Mesendoderm (in vitro differentiated cells): Measurements from ENCODE around the gene ETFB.

Source experiments
- DNase-seq: peaks from one replicate; pipeline ENCODE4 v3.0.0; 2013
- H2AK5ac ChIP-seq: 2 replicates; pipeline ENCODE4 v1.6.1; 2013; ENCODE audit warnings: low read length, inconsistent platforms
- H2BK120ac ChIP-seq: 2 replicates; pipeline ENCODE4 v1.6.1; 2013; ENCODE audit warnings: low read depth, mild to moderate bottlenecking, low read length, moderate library complexity, mixed read lengths
- H2BK15ac ChIP-seq: replicated peaks from 2 replicates; pipeline ENCODE4 v1.6.1; 2013; ENCODE audit warnings: low read depth, mild to moderate bottlenecking, moderate library complexity
- H2BK5ac ChIP-seq: 2 replicates; pipeline ENCODE4 v1.6.1; 2013; ENCODE audit warnings: low read length, inconsistent platforms
- H3K18ac ChIP-seq: 2 replicates; pipeline ENCODE4 v1.6.1; 2013; ENCODE audit warnings: mild to moderate bottlenecking, low read length, mixed read lengths
- H3K23ac ChIP-seq: one replicate; pipeline ENCODE4 v1.6.1; 2013; ENCODE audit warnings: low read length
- H3K27ac ChIP-seq: 2 replicates; pipeline ENCODE4 v1.5.1; 2013; ENCODE audit warnings: low read depth, mild to moderate bottlenecking, inconsistent platforms, low read length, moderate library complexity
- H3K27me3 ChIP-seq: 2 replicates; pipeline ENCODE4 v1.6.1; 2013; ENCODE audit warnings: low read length, control low read depth, mild to moderate bottlenecking, inconsistent platforms; ENCODE audit not compliant: insufficient read depth, poor library complexity
- H3K36me3 ChIP-seq: 2 replicates; pipeline ENCODE4 v1.6.1; 2013; ENCODE audit warnings: low read length, inconsistent platforms; ENCODE audit not compliant: control insufficient read depth, insufficient read depth
- H3K4ac ChIP-seq: one replicate; pipeline ENCODE4 v1.6.1; 2013; ENCODE audit warnings: low read depth, mild to moderate bottlenecking, low read length, moderate library complexity
- H3K4me1 ChIP-seq: 2 replicates; pipeline ENCODE4 v1.6.1; 2013; ENCODE audit warnings: low read depth, low read length, inconsistent platforms; ENCODE audit not compliant: control insufficient read depth
- H3K4me2 ChIP-seq: 2 replicates; pipeline ENCODE4 v1.6.1; 2013; ENCODE audit warnings: low read length
- H3K4me3 ChIP-seq: 2 replicates; pipeline ENCODE4 v1.5.1; 2013; ENCODE audit warnings: mild to moderate bottlenecking, low read length
- H3K56ac ChIP-seq: one replicate; pipeline ENCODE4 v1.6.1; 2013; ENCODE audit warnings: low read length
- H3K79me1 ChIP-seq: 2 replicates; pipeline ENCODE4 v1.6.1; 2013; ENCODE audit warnings: low read length, inconsistent platforms
- H3K79me2 ChIP-seq: 2 replicates; pipeline ENCODE4 v1.6.1; 2013; ENCODE audit warnings: mild to moderate bottlenecking, low read length; ENCODE audit not compliant: control insufficient read depth, insufficient read depth
- H3K9ac ChIP-seq: 2 replicates; pipeline ENCODE4 v1.6.1; 2013; ENCODE audit warnings: low read length, inconsistent platforms
- H4K5ac ChIP-seq: one replicate; pipeline ENCODE4 v1.6.1; 2013; ENCODE audit warnings: low read length
- H4K8ac ChIP-seq: one replicate; pipeline ENCODE4 v1.6.1; 2013; ENCODE audit warnings: low read depth, mild to moderate bottlenecking, control low read depth, low read length, moderate library complexity
- WGBS: extraction: QIAGEN DNeasy Blood & Tissue Kit; methylation state at CpG from one replicate; pipeline ENCODE4 v1.1.7; 2013; ENCODE audit warnings: low lambda C conversion rate, missing lambda C conversion rate; ENCODE audit not compliant: insufficient coverage; ENCODE audit errors: extremely low coverage; 5-methylcytosine and 5-hydroxymethylcytosine counted together

The ETFB gene

GRCh38 chr19:51367565-51368365 lies 1.6 kb upstream of the ETFB start:
- peak overlapping the region; percentile 98 for H2BK5ac ChIP-seq
- H2AK5ac ChIP-seq: peak overlapping the region; percentile 78
- H3K56ac ChIP-seq: peak overlapping the region; percentile 100
- peak overlapping the region; percentile 21 for H3K27ac ChIP-seq
- peak overlapping the region; percentile 97 for H3K9ac ChIP-seq
- no CpG with 5 or more reads among the region's 64 CpGs for WGBS
- H3K79me2 ChIP-seq: no peaks in the 10 kb centered on the region
- H3K18ac ChIP-seq: peak overlapping the region; percentile 15
- peak; percentile 99 for DNase-seq
- H2BK120ac ChIP-seq: no peak overlapping the region
- H3K4me1 ChIP-seq: peaks cover 15% of the 10 kb centered on the region
- peak overlapping the region; percentile 94 for H3K23ac ChIP-seq
- H3K27me3 ChIP-seq: no peaks in the 10 kb centered on the region
- no peaks in the 10 kb centered on the region for H3K36me3 ChIP-seq
- peak overlapping the region; percentile 56 for H3K4ac ChIP-seq
- H3K4me3 ChIP-seq: peak overlapping the region; percentile 65
- H3K79me1 ChIP-seq: peaks cover 4% of the 10 kb centered on the region
- no peak overlapping the region for H4K8ac ChIP-seq
- H2BK15ac ChIP-seq: no peak overlapping the region
- peak overlapping the region; percentile 85 for H3K4me2 ChIP-seq
- no peak overlapping the region for H4K5ac ChIP-seq

GRCh38 chr19:51367255-51367564 lies 1.0 kb upstream of the ETFB start:
- Histone ChIP-seq H3K4ac (peak overlapping the region; percentile 74), H3K27me3 (no peaks in the 10 kb centered on the region), H2BK5ac (peak overlapping the region; percentile 97), H4K5ac (no peak overlapping the region), H3K23ac (peak overlapping the region; percentile 72), H3K36me3 (no peaks in the 10 kb centered on the region), H2AK5ac (no peak overlapping the region), H3K79me2 (no peaks in the 10 kb centered on the region), H3K4me2 (peak overlapping the region; percentile 99), H3K56ac (peak overlapping the region; percentile 100), H2BK120ac (peak overlapping the region; percentile 0), H3K9ac (peak overlapping the region; percentile 99), H3K4me1 (peaks cover 16% of the 10 kb centered on the region), H3K4me3 (peak overlapping the region; percentile 93), H2BK15ac (no peak overlapping the region), H4K8ac (no peak overlapping the region), H3K27ac (peak overlapping the region; percentile 88), H3K18ac (peak overlapping the region; percentile 73), H3K79me1 (peaks cover 4% of the 10 kb centered on the region)
- no peak for DNase-seq
- no CpG with 5 or more reads among the region's 15 CpGs for WGBS

- H3K23ac ChIP-seq: peak overlapping the region; percentile 95
- H3K9ac ChIP-seq: peak overlapping the region; percentile 99
- H3K36me3 ChIP-seq: no peaks in the 10 kb centered on the region
- no peaks in the 10 kb centered on the region for H3K79me2 ChIP-seq
- peak overlapping the region; percentile 88 for H3K27ac ChIP-seq
- no peak overlapping the region for H4K8ac ChIP-seq
- no peak overlapping the region for H2BK15ac ChIP-seq
- H3K4me2 ChIP-seq: peak overlapping the region; percentile 99
- peak overlapping the region; percentile 76 for H2AK5ac ChIP-seq
- peak overlapping the region; percentile 73 for H3K18ac ChIP-seq
- DNase-seq: peak; percentile 100
- H3K4ac ChIP-seq: peak overlapping the region; percentile 74
- peaks cover 4% of the 10 kb centered on the region for H3K79me1 ChIP-seq
- peak overlapping the region; percentile 97 for H2BK5ac ChIP-seq
- H3K56ac ChIP-seq: peak overlapping the region; percentile 100
- peak overlapping the region; percentile 84 for H4K5ac ChIP-seq
- WGBS: no CpG with 5 or more reads among the region's 54 CpGs
- peak overlapping the region; percentile 0 for H2BK120ac ChIP-seq
- H3K4me1 ChIP-seq: peaks cover 16% of the 10 kb centered on the region
- no peaks in the 10 kb centered on the region for H3K27me3 ChIP-seq
- peak overlapping the region; percentile 93 for H3K4me3 ChIP-seq
These were observed 434 bp upstream of the ETFB start for GRCh38 chr19:51366389-51367254.

- Histone ChIP-seq H2BK5ac (peak overlapping the region; percentile 39), H3K4ac (no peak overlapping the region), H3K4me1 (peaks cover 16% of the 10 kb centered on the region), H3K4me3 (peak overlapping the region; percentile 72), H3K79me1 (peaks cover 4% of the 10 kb centered on the region), H3K79me2 (no peaks in the 10 kb centered on the region), H3K27me3 (no peaks in the 10 kb centered on the region), H3K9ac (peak overlapping the region; percentile 91), H3K18ac (peak overlapping the region; percentile 30), H2AK5ac (no peak overlapping the region), H3K23ac (no peak overlapping the region), H3K27ac (peak overlapping the region; percentile 22), H4K8ac (no peak overlapping the region), H3K56ac (peak overlapping the region; percentile 96), H2BK120ac (no peak overlapping the region), H3K36me3 (no peaks in the 10 kb centered on the region), H3K4me2 (peak overlapping the region; percentile 84), H4K5ac (no peak overlapping the region), H2BK15ac (no peak overlapping the region)
- WGBS: no CpG with 5 or more reads among the region's 10 CpGs
- DNase-seq: no peak
These were observed 800 bp downstream of the ETFB start for GRCh38 chr19:51365211-51365964.

- Histone ChIP-seq H3K23ac (no peak overlapping the region), H2BK15ac (no peak overlapping the region), H3K36me3 (no peaks in the 10 kb centered on the region), H2BK120ac (no peak overlapping the region), H3K27ac (no peak overlapping the region), H3K4me2 (no peak overlapping the region), H3K79me1 (peaks cover 4% of the 10 kb centered on the region), H3K4me3 (no peak overlapping the region), H4K5ac (no peak overlapping the region), H3K9ac (peak overlapping the region; percentile 26), H4K8ac (no peak overlapping the region), H3K4me1 (peaks cover 16% of the 10 kb centered on the region), H3K56ac (peak overlapping the region; percentile 60), H2AK5ac (peak overlapping the region; percentile 35), H3K27me3 (no peaks in the 10 kb centered on the region), H3K18ac (no peak overlapping the region), H3K4ac (no peak overlapping the region), H2BK5ac (no peak overlapping the region), H3K79me2 (no peaks in the 10 kb centered on the region)
- no peak for DNase-seq
- no CpG with 5 or more reads among the region's 15 CpGs for WGBS
These were observed 1.7 kb downstream of the ETFB start for GRCh38 chr19:51364200-51365106.
